HG03066 (cell line): Measurements from ENCODE around the gene CNGA4.

Source experiments
- ATAC-seq: cut with Tn5 transposase; IDR thresholded peaks from one replicate; pipeline ENCODE4 v1.9.1; 2021; ENCODE audit warnings: low read depth; ENCODE audit not compliant: unreplicated experiment

Gene CNGA4

GRCh38 chr11:6238902-6239301 lies at the start of gene CNGA4:
TSS of gene CNGA4 (plus strand) at chr11:6239089. CDS start at chr11:6239207, 118 bp downstream.
- no peak for ATAC-seq

GRCh38 chr11:6191742-6192141 lies 47.1 kb upstream of the CNGA4 start:
- ATAC-seq, result no peak

GRCh38 chr11:6194065-6194581 lies 44.8 kb upstream of the CNGA4 start:
- ATAC-seq, result no peak

- ATAC-seq, result no peak
Observed at GRCh38 chr11:6196396-6196795, 42.5 kb upstream of the CNGA4 start.

- ATAC-seq, result no peak
Observed at GRCh38 chr11:6197466-6198200, 41.3 kb upstream of the CNGA4 start.

- no peak for ATAC-seq
Observed at GRCh38 chr11:6199174-6199810, 39.6 kb upstream of the CNGA4 start, which contains the start of gene OR52W1. TSS of gene OR52W1 (plus strand) at chr11:6199224. CDS start at chr11:6199224, 0 bp downstream.

- ATAC-seq, result no peak
Observed at GRCh38 chr11:6200975-6201374, 37.9 kb upstream of the CNGA4 start.

- ATAC-seq, result no peak
Observed at GRCh38 chr11:6201481-6201880, 37.4 kb upstream of the CNGA4 start.

- no peak for ATAC-seq
Observed at GRCh38 chr11:6202041-6202440, 36.8 kb upstream of the CNGA4 start.

GRCh38 chr11:6203327-6203726 lies 35.6 kb upstream of the CNGA4 start:
- ATAC-seq, result no peak

- no peak for ATAC-seq
Observed at GRCh38 chr11:6204706-6205105, 34.2 kb upstream of the CNGA4 start.

GRCh38 chr11:6205366-6205765 lies 33.5 kb upstream of the CNGA4 start, which contains the start of gene C11orf42:
TSS of gene C11orf42 (plus strand) at chr11:6205557. CDS start at chr11:6205616, 59 bp downstream.
- no peak for ATAC-seq

GRCh38 chr11:6206456-6207180 lies 32.3 kb upstream of the CNGA4 start:
- no peak for ATAC-seq

GRCh38 chr11:6209801-6210200 lies 29.1 kb upstream of the CNGA4 start:
- ATAC-seq, result no peak

- ATAC-seq, result no peak
Observed at GRCh38 chr11:6210274-6210955, 28.5 kb upstream of the CNGA4 start.

- no peak for ATAC-seq
Observed at GRCh38 chr11:6214530-6214929, 24.4 kb upstream of the CNGA4 start.

- ATAC-seq, result no peak
Observed at GRCh38 chr11:6216501-6216900, 22.4 kb upstream of the CNGA4 start.

GRCh38 chr11:6217722-6218121 lies 21.2 kb upstream of the CNGA4 start:
- no peak for ATAC-seq

- no peak for ATAC-seq
Observed at GRCh38 chr11:6219359-6219758, 19.5 kb upstream of the CNGA4 start.

- no peak for ATAC-seq
Observed at GRCh38 chr11:6223854-6224253, 15.0 kb upstream of the CNGA4 start.

GRCh38 chr11:6224421-6224820 lies 14.5 kb upstream of the CNGA4 start:
- ATAC-seq, result no peak
